H1 (cell line): ENCODE measurements around the gene PRR7. TPM values are rescaled to one million over a fixed set of nuclear protein-coding genes. Genes with fewer than 3 reads are reported as not detected.
A peak's percentile ranks its signal among the peaks of the same experiment; 100 is the strongest.

Experiments
- CTCF ChIA-PET: fragments of 300-600 bp; sonication (Branson Sonifier 250); formaldehyde crosslinking; loops from one replicate; lab custom pipeline; 2021; ENCODE audit not compliant: partially characterized antibody; lab: Charles Lee
- POLR2A ChIA-PET: fragments of 300-600 bp; sonication (Branson Sonifier 250); formaldehyde crosslinking; loops from one replicate; lab custom pipeline; 2021; ENCODE audit warnings: inconsistent platforms; ENCODE audit not compliant: partially characterized antibody; lab: Charles Lee
- DNase-seq, 2 experiments: peaks; one replicate each; pipeline versions ENCODE4 v3.0.0 to v3.0.0-alpha.2; 2010 to 2022; ENCODE audit warnings: low spot score in 2 of 2, low read depth in 1 of 2, mixed read lengths in 1 of 2
- FAIRE-seq: peaks from 2 replicates; lab custom pipeline; 2011; peaks lifted over from hg19 to GRCh38; lab: Jason Lieb, UNC
- H2AFZ ChIP-seq: 2 replicates; pipeline ENCODE4 v1.8.1; 2012; ENCODE audit warnings: low read length, inconsistent platforms
- H2AK5ac ChIP-seq: 2 replicates; pipeline ENCODE4 v1.6.1; 2013; ENCODE audit warnings: low read depth, low read length
- H2BK120ac ChIP-seq: replicated peaks from 2 replicates; pipeline ENCODE3; 2013; ENCODE audit warnings: low read depth, low read length, inconsistent platforms
- H2BK12ac ChIP-seq: 2 replicates; pipeline ENCODE4 v1.6.1; 2013; ENCODE audit warnings: low read depth, low read length
- H2BK15ac ChIP-seq: 2 replicates; pipeline ENCODE4 v1.6.1; 2013; ENCODE audit warnings: low read length
- H2BK20ac ChIP-seq: 2 replicates; pipeline ENCODE4 v1.6.1; 2013; ENCODE audit warnings: low read length
- H2BK5ac ChIP-seq: 2 replicates; pipeline ENCODE4 v1.6.1; 2013; ENCODE audit warnings: low read depth, low read length
- H3K14ac ChIP-seq: 2 replicates; pipeline ENCODE4 v1.6.1; 2013; ENCODE audit warnings: inconsistent platforms; ENCODE audit not compliant: insufficient read length
- H3K18ac ChIP-seq: 2 replicates; pipeline ENCODE4 v1.6.1; 2013; ENCODE audit warnings: low read length; ENCODE audit errors: extremely low read depth
- H3K23ac ChIP-seq: 2 replicates; pipeline ENCODE4 v1.6.1; 2013; ENCODE audit warnings: inconsistent platforms; ENCODE audit not compliant: insufficient read length
- H3K23me2 ChIP-seq: 2 replicates; pipeline ENCODE4 v1.6.1; 2013; ENCODE audit warnings: low read depth, low read length
- H3K27ac ChIP-seq: 2 replicates; pipeline ENCODE4 v1.6.1; 2011; ENCODE audit warnings: low read depth, low read length, inconsistent platforms
- H3K27me3 ChIP-seq, 4 experiments: replicated peaks in 1 of 4; 1 replicate in 1 of 4; 2 replicates in 3 of 4; pipeline versions ENCODE4 v1.6.1 to v1.8.1; 2011 to 2013; ENCODE audit warnings: low read length in 3 of 4, mild to moderate bottlenecking in 3 of 4, inconsistent platforms in 2 of 4, mixed read lengths in 2 of 4, moderate library complexity in 1 of 4; ENCODE audit not compliant: control insufficient read depth in 3 of 4, insufficient read depth in 3 of 4; ENCODE audit errors: extremely low read depth in 1 of 4
- H3K36me3 ChIP-seq, 4 experiments: 2 replicates each; pipeline versions ENCODE4 v1.6.1 to v1.8.1; 2011 to 2013; ENCODE audit warnings: mild to moderate bottlenecking in 4 of 4, low read length in 3 of 4, moderate library complexity in 2 of 4, control low read depth in 1 of 4, inconsistent platforms in 1 of 4; ENCODE audit not compliant: insufficient read depth in 4 of 4, control insufficient read depth in 2 of 4
- H3K4ac ChIP-seq: replicated peaks from 2 replicates; pipeline ENCODE3; 2013; ENCODE audit warnings: low read length, low read depth, mixed read lengths, inconsistent platforms; ENCODE audit not compliant: insufficient read length
- H3K4me1 ChIP-seq, 4 experiments: replicated peaks in 1 of 4; 1 replicate in 1 of 4; 2 replicates in 3 of 4; pipeline versions ENCODE4 v1.6.1 to v1.8.1; 2011 to 2013; ENCODE audit warnings: low read length in 3 of 4, inconsistent platforms in 2 of 4, mixed read lengths in 1 of 4; ENCODE audit not compliant: insufficient read depth in 4 of 4, control insufficient read depth in 3 of 4
- H3K4me2 ChIP-seq, 2 experiments: 2 replicates each; pipeline versions ENCODE4 v1.6.1 to v1.8.1; 2011 to 2013; ENCODE audit warnings: low read depth in 2 of 2, low read length in 2 of 2, control low read depth in 1 of 2, inconsistent platforms in 1 of 2, mild to moderate bottlenecking in 1 of 2; ENCODE audit not compliant: insufficient read depth in 1 of 2
- H3K4me3 ChIP-seq, 4 experiments: fragments of 200-600, 300-600 bp in 1 of 4; sonication (generic), shearing (Covaris generic), sonication (Bioruptor Twin) in 1 of 4; 2 replicates each; pipeline versions ENCODE4 v1.5.1 to v1.8.1; 2011 to 2016; ENCODE audit warnings: low read length in 4 of 4, low read depth in 3 of 4, control low read depth in 2 of 4, inconsistent platforms in 2 of 4, mild to moderate bottlenecking in 2 of 4, mixed read lengths in 1 of 4, moderate library complexity in 1 of 4; ENCODE audit not compliant: insufficient read depth in 2 of 4; ENCODE audit errors: extremely low read depth in 1 of 4
- H3K56ac ChIP-seq: replicated peaks from 2 replicates; pipeline ENCODE3; 2013; ENCODE audit warnings: low read depth, mild to moderate bottlenecking, mixed read lengths, low read length, inconsistent platforms; ENCODE audit not compliant: insufficient read length
- H3K79me1 ChIP-seq: 2 replicates; pipeline ENCODE4 v1.6.1; 2013; ENCODE audit warnings: low read depth, low read length, control low read depth
- H3K79me2 ChIP-seq, 2 experiments: 2 replicates each; pipeline versions ENCODE4 v1.6.1 to v1.8.1; 2012 to 2013; ENCODE audit warnings: low read length in 2 of 2, mild to moderate bottlenecking in 2 of 2, inconsistent platforms in 1 of 2; ENCODE audit not compliant: insufficient read depth in 2 of 2, control insufficient read depth in 1 of 2
- H3K9ac ChIP-seq, 4 experiments: replicated peaks in 1 of 4; 1 replicate in 1 of 4; 2 replicates in 3 of 4; pipeline versions ENCODE4 v1.6.1 to v1.8.1; 2011 to 2013; ENCODE audit warnings: low read depth in 3 of 4, low read length in 3 of 4, control low read depth in 2 of 4, mild to moderate bottlenecking in 2 of 4, moderate library complexity in 2 of 4, inconsistent platforms in 1 of 4; ENCODE audit errors: extremely low read depth in 1 of 4
- H3K9me3 ChIP-seq, 2 experiments: 2 replicates each; pipeline versions ENCODE4 v1.6.1 to v1.8.1; 2012 to 2013; ENCODE audit warnings: mild to moderate bottlenecking in 2 of 2, moderate library complexity in 2 of 2, control low read depth in 1 of 2, inconsistent platforms in 1 of 2, low read depth in 1 of 2, low read length in 1 of 2, mixed read lengths in 1 of 2; ENCODE audit not compliant: insufficient read depth in 2 of 2
- H4K20me1 ChIP-seq, 2 experiments: replicated peaks in 1 of 2; 2 replicates each; pipeline versions ENCODE3 to v1.8.1; 2011 to 2013; ENCODE audit warnings: inconsistent platforms in 2 of 2, low read length in 2 of 2, mild to moderate bottlenecking in 1 of 2; ENCODE audit not compliant: insufficient read depth in 2 of 2, control insufficient read depth in 1 of 2
- H4K5ac ChIP-seq: 2 replicates; pipeline ENCODE4 v1.6.1; 2013; ENCODE audit warnings: low read length, low read depth, mixed read lengths, inconsistent platforms; ENCODE audit not compliant: insufficient read length
- H4K8ac ChIP-seq: 2 replicates; pipeline ENCODE4 v1.8.0; 2013; ENCODE audit warnings: mild to moderate bottlenecking, moderate library complexity, low read length, inconsistent platforms; ENCODE audit not compliant: insufficient read depth; ENCODE audit errors: extremely low read depth
- H4K91ac ChIP-seq: replicated peaks from 2 replicates; pipeline ENCODE3; 2013; ENCODE audit warnings: low read length, mixed read lengths, inconsistent platforms; ENCODE audit not compliant: insufficient read length
- BACH1 ChIP-seq: IDR thresholded peaks from 2 replicates; pipeline ENCODE4 v1.6.1; 2012; ENCODE audit warnings: low read length, improper control_type of control experiment
- CTCF ChIP-seq, 3 experiments: IDR thresholded peaks; 1 replicate in 2 of 3; 2 replicates in 1 of 3; pipeline versions ENCODE4 v1.5.1 to v1.6.1; 2011; ENCODE audit warnings: low read length in 3 of 3, mild to moderate bottlenecking in 3 of 3, inconsistent platforms in 2 of 3, low read depth in 1 of 3, moderate library complexity in 1 of 3; ENCODE audit not compliant: insufficient read depth in 1 of 3; ENCODE audit errors: control extremely low read depth in 1 of 3
- WGBS, 2 experiments: shearing (Covaris generic) in 1 of 2; methylation state at CpG; one replicate each; pipeline versions ENCODE4 v1.1.6 to v1.1.7; 2013 to 2015; ENCODE audit warnings: low lambda C conversion rate in 2 of 2, mixed read lengths in 2 of 2, inconsistent platforms in 1 of 2, low coverage in 1 of 2, missing lambda C conversion rate in 1 of 2; ENCODE audit not compliant: insufficient replicate concordance in 2 of 2, insufficient coverage in 1 of 2, insufficient read length in 1 of 2; ENCODE audit errors: extremely low coverage in 1 of 2, missing lambda C conversion rate in 1 of 2; 5-methylcytosine and 5-hydroxymethylcytosine counted together
- polyA plus RNA-seq, 7 experiments: library from polyadenylated mRNA; depleted of rRNA in 3 of 7; stranded (reverse) in 5 of 7; unstranded in 2 of 7; fragments of >200 nt in 5 of 7; fragments of 200-250 nt in 2 of 7; gene quantifications; 1 replicate in 5 of 7; 2 replicates in 1 of 7; 4 replicates in 1 of 7; pipeline versions ENCODE4 v1.2.1 to v1.2.3, GENCODE V29; 2011 to 2013; ENCODE audit warnings: missing spikeins in 2 of 7, mixed read lengths in 2 of 7
- total RNA-seq: library from RNA; stranded (reverse); fragmentation: NEBNext Ultra II Directional; extraction: Animal tissue kit (Norgen Biotek cat#: 25700); gene quantifications from 2 replicates; pipeline ENCODE4 v1.2.1, GENCODE V29; 2021

PRR7 gene
- total and polyA plus RNA-seq, 2 of the 8 experiments (the other 6 are each of a cell fraction or from before 2014, with no cell fraction given): 8.0 to 11.8 TPM

DNA sequence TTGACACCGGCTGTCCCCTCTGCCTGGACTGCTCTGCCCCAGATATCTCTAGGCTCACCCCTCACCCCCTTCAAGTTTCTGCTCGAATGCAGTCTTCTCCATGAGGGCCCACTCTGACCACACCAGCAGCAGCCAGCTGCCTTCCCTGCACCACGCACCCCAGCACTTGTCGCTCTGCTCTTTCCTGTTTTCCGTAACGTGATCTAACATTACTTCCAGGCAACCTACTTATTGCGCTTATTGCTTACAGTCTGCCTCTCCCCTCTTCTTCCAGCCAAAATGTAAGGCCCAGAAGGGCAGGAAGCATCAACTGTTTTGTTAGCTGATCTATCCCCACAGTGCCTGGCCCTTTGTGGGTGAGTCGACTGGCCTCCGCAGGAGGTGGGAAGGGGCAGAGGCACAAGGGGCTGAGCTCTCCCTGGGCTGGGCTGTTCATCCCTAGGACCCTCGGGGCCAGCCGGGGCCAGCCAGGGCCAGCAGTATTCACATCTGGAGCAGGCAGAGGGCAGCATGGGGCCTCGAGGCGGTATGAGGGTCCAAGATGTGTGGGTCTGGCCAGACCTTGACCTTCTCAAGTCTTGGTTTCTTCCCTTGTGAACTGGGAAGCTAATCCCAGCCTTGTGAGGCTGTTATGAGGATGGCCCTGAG, 38.4 kb downstream of the PRR7 start:
- Histone ChIP-seq H3K4me1 (peaks cover 0 to 3% (median 0%) of the 10 kb centered on the region in 4 experiments; a peak in 1 of 7 replicates), H2BK12ac (no peak overlapping the region), H2AFZ (no peak overlapping the region), H4K20me1 (peaks cover 5 to 13% of the 10 kb centered on the region in 2 experiments), H4K91ac (peak overlapping the region; percentile 40), H2AK5ac (no peak overlapping the region; the same call in 1 of the 2 replicates), H3K18ac (no peak overlapping the region), H3K23me2 (no peaks in the 10 kb centered on the region), H4K8ac (no peak overlapping the region), H3K56ac (no peak overlapping the region), H4K5ac (no peak overlapping the region), H2BK15ac (no peak overlapping the region), H3K4me2 (no peak overlapping the region), H3K9me3 (no peaks in the 10 kb centered on the region), H3K79me2 (no peaks in the 10 kb centered on the region), H3K27ac (no peak overlapping the region), H3K14ac (no peak overlapping the region), H2BK5ac (no peak overlapping the region), H3K23ac (no peak overlapping the region), H2BK120ac (no peak overlapping the region), H3K36me3 (peaks cover 21 to 56% (median 36%) of the 10 kb centered on the region in 4 experiments), H3K4ac (no peak overlapping the region), H3K79me1 (peaks cover 5% of the 10 kb centered on the region; the same call in 1 of the 2 replicates), H3K27me3 (no peaks in the 10 kb centered on the region), H3K9ac (no peak overlapping the region; a peak in 1 of 7 replicates), H2BK20ac (no peak overlapping the region), H3K4me3 (no peak overlapping the region)
- no peak for TF ChIP-seq BACH1
- peak in 1 of 3 experiments; percentile 4; a peak in 1 of 4 replicates for TF ChIP-seq CTCF (IDR thresholded peaks at IDR 0.05; ENCODE audit: control extremely low read depth in 1 of 3, insufficient read depth in 1 of 3, low read depth in 1 of 3, low read length in 3 of 3)
- DNase-seq (no peak), FAIRE-seq (no peak)
- POLR2A ChIA-PET: interaction anchor here (1.1 to 67.5 kb wide), 3 partner anchors 5 to 29 kb away, joined by 3 to 3349 read pairs (median 3349); partner anchors contain the start of genes DBN1, DOK3, PDLIM7 and PRR7
- WGBS, 2 experiments: 82% methylated on average over 13 of the region's 13 CpGs; no CpG with 5 or more reads in 1 of the 2 experiments
- CTCF ChIA-PET: interaction anchor here (0.7 to 12.7 kb wide), 4 partner anchors 9 to 27 kb away, joined by 4 to 306 read pairs (median 6); partner anchors contain the start of genes DDX41, DOK3 and PDLIM7
